Mucosa of descending colon (tissue), 3 donors: ENCODE data around the gene PDPR. TPM values are rescaled to one million over a fixed set of nuclear protein-coding genes. Genes with fewer than 3 reads are reported as not detected.

ENCODE experiments used
- ATAC-seq: fragments of 200-7000 bp; cut with Tn5 transposase; one replicate; pipeline ENCODE4 v1.9.1; 2020; ENCODE audit warnings: mild to moderate bottlenecking, moderate library complexity
- DNase-seq, 3 donors: peaks; one replicate each; pipeline ENCODE4 v3.0.0-alpha.2; 2020
- H3K36me3 ChIP-seq: fragments of 200-600 bp; one replicate; pipeline ENCODE4 v1.8.0; 2021; ENCODE audit warnings: low read depth, mild to moderate bottlenecking
- H3K4me1 ChIP-seq: fragments of 200-600 bp; one replicate; pipeline ENCODE4 v1.8.0; 2021; ENCODE audit warnings: low read depth, mild to moderate bottlenecking
- H3K4me3 ChIP-seq: fragments of 200-600 bp; one replicate; pipeline ENCODE4 v1.8.0; 2021; ENCODE audit warnings: mild to moderate bottlenecking
- H3K9me3 ChIP-seq: fragments of 200-600 bp; one replicate; pipeline ENCODE4 v1.8.0; 2021; ENCODE audit warnings: mild to moderate bottlenecking
- intact Hi-C, 2 donors: fragments of 100-400 bp; cut with DNase I in 1 of 2; cut with micrococcal nuclease in 1 of 2; formaldehyde crosslinking; loops; one replicate each; pipeline versions ENCODE4 v1.11.0 to v1.11.1; 2022; cut with DNase I, micrococcal nuclease
- total RNA-seq, 3 donors: library from RNA; stranded (reverse); fragmentation: NEBNext Ultra II Directional in 2 of 3; extraction: Animal tissue kit (Norgen Biotek cat#: 25700) in 2 of 3; gene quantifications; one replicate each; pipeline versions ENCODE4 v1.2.1 to v1.2.4, GENCODE V29; 2021 to 2023
- TF ChIP-seq, protein P1 (sequence below): fragments of 200-600 bp; IDR thresholded peaks from one replicate; pipeline ENCODE4 v1.8.0; 2022; ENCODE audit warnings: antibody characterized with exemption, mild to moderate bottlenecking
- donor health status: DM: no; HTN: no; CAD: no; lungs with moderate emphysema.
- donor health status: DM: no; HTN: no; CAD: no.
- donor health status: DM: no; HTN: yes; CAD: no.

PDPR gene
- total RNA-seq, 3 donors from 2014 or later, result 21.0 to 43.6 (median 31.0) TPM

DNA sequence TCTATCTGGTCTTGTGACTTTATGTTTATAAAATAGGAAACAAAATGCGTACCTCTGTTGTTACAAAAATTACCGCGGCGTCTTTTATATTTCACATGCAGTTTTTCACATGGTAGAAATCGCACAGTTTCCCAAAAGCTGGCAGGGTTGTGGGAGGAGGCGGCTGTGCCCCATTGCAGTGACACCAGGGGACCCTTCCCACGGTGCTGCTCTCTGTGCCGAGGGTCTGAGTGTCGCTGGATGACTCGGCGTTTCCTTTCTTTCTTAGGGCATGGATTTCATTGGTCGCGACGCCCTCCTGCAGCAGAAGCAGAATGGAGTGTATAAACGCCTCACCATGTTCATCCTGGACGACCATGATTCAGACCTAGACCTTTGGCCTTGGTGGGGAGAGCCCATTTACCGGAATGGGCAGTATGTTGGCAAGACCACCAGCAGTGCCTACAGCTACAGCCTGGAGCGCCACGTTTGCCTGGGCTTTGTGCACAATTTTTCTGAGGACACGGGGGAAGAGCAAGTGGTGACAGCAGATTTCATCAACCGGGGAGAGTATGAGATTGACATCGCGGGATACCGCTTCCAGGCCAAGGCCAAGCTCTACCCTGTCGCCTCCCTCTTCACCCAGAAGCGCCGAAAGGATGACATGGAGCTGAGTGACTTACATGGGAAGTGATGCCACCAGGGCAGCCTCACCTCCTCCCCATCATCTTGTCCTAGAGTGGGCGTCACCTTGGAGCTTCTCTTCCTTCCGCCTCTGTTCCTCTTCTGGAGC, 42.3 kb downstream of the PDPR start:
- no peaks in the 10 kb centered on the region for H3K9me3 ChIP-seq
- TF ChIP-seq, protein P1, sequence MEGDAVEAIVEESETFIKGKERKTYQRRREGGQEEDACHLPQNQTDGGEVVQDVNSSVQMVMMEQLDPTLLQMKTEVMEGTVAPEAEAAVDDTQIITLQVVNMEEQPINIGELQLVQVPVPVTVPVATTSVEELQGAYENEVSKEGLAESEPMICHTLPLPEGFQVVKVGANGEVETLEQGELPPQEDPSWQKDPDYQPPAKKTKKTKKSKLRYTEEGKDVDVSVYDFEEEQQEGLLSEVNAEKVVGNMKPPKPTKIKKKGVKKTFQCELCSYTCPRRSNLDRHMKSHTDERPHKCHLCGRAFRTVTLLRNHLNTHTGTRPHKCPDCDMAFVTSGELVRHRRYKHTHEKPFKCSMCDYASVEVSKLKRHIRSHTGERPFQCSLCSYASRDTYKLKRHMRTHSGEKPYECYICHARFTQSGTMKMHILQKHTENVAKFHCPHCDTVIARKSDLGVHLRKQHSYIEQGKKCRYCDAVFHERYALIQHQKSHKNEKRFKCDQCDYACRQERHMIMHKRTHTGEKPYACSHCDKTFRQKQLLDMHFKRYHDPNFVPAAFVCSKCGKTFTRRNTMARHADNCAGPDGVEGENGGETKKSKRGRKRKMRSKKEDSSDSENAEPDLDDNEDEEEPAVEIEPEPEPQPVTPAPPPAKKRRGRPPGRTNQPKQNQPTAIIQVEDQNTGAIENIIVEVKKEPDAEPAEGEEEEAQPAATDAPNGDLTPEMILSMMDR, result no peak
- H3K36me3 ChIP-seq, result peaks cover 26% of the 10 kb centered on the region
- intact Hi-C loops, result no loop called here
- no peak overlapping the region for H3K4me3 ChIP-seq
- ATAC-seq (no peak), DNase-seq (no peak)
- H3K4me1 ChIP-seq, result peaks cover 16% of the 10 kb centered on the region

DNA sequence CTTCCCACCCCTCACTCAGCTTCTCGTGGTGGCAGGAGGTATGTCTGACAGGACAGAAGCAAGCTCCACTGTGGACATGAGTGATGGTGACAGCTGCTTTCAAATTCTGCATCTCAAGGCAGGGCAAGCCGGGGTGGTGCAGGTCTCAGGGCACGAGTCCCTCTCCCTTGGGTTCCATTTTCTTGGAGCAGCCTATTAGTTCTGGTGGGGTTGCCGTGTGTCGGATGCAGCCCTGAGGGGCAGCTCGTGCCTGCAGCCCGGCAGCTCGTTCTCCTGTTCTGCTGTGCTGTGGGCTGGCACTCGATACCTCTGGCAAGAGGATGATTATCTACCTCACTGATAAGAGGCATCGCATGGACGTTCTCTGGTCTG, 43.0 kb downstream of the PDPR start:
- intact Hi-C loops, result no loop called here
- DNase-seq, result no peak
- no peaks in the 10 kb centered on the region for H3K9me3 ChIP-seq
- peaks cover 26% of the 10 kb centered on the region for H3K36me3 ChIP-seq
- no peak for ATAC-seq
- TF ChIP-seq, protein P1, result no peak
- H3K4me1 ChIP-seq, result peaks cover 9% of the 10 kb centered on the region
- H3K4me3 ChIP-seq, result no peak overlapping the region

DNA sequence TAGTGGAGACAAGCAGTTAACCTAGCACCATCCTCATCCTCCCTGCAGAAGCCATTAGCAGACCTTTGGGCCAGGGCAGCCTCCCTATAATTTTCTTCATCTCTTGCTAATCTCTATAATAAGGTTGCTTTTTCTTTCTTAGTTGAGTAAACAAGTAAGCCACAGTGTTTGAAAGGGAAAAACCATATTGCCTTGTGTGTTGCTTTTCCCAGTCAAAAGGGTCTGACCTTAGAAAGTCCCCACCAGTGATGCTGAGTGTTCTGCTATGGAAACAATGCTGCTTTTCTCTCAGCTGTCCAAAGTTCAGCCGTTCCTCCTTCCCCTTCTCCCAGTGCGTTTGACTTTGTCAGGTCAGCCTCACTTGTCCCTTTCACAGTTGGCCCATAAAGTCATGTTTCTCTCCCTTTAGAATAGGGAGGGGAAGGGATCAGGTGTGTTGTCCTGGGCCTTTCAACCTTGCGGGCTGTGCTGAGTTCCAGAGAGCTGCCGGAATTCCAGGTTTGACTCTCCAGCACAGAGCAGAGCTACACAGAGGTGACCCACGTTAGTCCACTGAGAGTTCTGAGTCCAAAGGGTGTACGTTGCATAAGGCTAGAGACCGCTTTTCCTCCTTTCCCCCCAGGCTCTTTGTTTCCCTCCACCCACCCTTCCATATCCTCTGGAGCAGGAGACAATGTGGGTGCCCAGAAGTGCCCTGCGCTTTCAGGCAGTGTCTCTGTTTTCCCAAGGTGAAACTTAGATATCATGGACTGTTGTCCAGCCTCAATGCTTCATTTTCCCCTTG, 43.5 kb downstream of the PDPR start:
- Histone ChIP-seq H3K4me3 (no peak overlapping the region), H3K9me3 (no peaks in the 10 kb centered on the region), H3K36me3 (peaks cover 26% of the 10 kb centered on the region), H3K4me1 (peaks cover 12% of the 10 kb centered on the region)
- ATAC-seq (no peak), DNase-seq (no peak)
- TF ChIP-seq, protein P1, result no peak
- intact Hi-C loops, result no loop called here

DNA sequence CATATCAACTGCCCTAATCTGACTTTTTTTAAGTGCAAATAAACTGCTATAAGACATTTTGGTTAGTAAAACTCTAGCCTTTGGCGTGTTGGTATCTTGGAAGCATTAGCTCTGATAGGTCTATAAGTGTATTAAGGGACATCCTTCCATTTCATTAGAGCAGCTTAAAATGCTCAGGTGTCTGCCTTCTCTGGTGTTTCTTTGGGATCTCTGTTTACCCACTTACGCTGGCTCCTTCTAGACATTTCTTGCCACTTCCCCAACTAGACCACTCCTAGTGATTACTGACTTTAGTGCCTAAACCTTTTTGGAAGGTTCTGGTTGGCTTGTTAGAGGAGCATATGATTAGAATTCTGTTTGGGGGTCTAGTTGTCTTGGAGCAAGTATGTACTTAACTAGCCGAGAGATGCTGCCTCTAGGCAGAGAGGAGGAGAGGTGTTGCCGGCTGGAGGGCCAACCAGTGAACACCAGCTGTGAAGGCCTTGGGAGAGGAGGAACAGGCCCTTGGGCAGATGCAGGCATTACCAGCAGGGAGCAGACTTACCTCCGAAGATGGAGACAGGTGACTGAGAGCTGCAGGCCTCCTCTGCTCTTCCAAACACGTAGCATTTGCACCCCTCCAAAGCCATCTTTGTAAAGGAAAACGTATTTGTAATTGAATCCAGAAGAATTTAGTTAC, 44.3 kb downstream of the PDPR start:
- DNase-seq (no peak), ATAC-seq (no peak)
- intact Hi-C loops, result no loop called here
- Histone ChIP-seq H3K36me3 (peaks cover 26% of the 10 kb centered on the region), H3K9me3 (no peaks in the 10 kb centered on the region), H3K4me1 (peaks cover 5% of the 10 kb centered on the region), H3K4me3 (no peak overlapping the region)
- TF ChIP-seq, protein P1, result no peak

DNA sequence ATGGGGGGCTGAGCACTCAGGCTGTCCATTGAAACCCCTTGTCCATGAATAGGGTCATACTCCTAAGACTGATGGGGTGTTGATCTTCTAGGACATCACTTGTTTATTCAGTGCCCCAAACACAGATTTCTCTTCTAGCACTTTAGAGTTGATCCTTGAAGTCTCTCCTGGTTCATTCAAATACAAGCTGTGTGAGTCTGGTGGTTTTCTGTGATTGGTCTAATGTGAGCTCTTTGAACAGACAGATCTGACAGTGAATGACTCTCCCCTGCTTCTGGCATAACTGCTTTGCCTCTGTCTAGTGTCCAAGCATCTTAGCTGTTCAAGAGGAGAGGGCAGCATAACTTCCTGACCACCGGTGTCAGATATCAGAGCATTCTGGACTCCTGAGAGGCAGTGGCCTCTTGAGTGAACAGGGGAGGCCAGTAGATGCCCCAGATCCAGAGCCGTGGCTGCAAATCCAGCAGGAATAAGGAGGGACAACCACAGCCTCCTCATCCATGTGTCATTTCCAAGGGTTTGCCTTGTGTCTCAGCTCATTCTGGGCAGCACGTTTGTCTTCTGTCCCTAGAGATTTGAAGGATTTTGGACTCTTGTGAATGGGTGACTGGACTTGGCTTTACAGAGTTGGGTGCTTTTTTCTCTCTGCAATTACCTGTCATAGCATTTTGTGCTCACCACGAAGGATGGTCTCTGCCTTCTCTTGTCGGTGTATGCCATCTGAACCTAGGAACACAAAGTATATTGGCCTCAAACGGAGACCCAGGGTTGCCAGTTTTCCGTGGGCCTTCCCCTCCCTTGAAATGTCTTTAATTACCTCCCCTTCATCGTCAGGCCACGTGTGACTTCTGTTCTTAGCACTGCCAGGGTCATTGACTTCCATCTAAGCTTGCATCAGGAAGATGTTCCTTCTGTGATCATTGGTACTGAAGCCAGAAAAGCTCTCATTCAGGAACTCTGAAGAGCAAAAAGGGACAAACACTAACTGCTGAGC, 45.5 kb downstream of the PDPR start:
- Histone ChIP-seq H3K4me1 (peaks cover 5% of the 10 kb centered on the region), H3K9me3 (no peaks in the 10 kb centered on the region), H3K4me3 (no peak overlapping the region), H3K36me3 (peaks cover 26% of the 10 kb centered on the region)
- TF ChIP-seq, protein P1, result no peak
- intact Hi-C loops, result no loop called here
- no peak for DNase-seq
- ATAC-seq, result no peak
